ENCODE results near the gene NLRC5. TPM values are rescaled to one million over a fixed set of nuclear protein-coding genes. Genes with fewer than 3 reads are reported as not detected.

The NLRC5 gene
- total RNA-seq, 2 experiments from 2014 or later: 199 to 305 TPM

GRCh38 chr16:57091975-57092785 lies 102.8 kb downstream of the NLRC5 start, which contains the start of gene CPNE2:
Gene CPNE2 (plus strand): TSS chr16:57092583. CDS start chr16:57110743, 18,160 bp downstream.
- Histone ChIP-seq H3K27ac (ENCODE audit: low read depth, low read length, poor library complexity, severe bottlenecking) (peak within 1 kb of the TSS; percentile 19), H3K4me3 (ENCODE audit: low read depth, low read length, poor library complexity, severe bottlenecking) (peak within 1 kb of the TSS; percentile 76)
- TF ChIP-seq EZH2phosphoT487 (IDR thresholded peaks at IDR 0.05; ENCODE audit: borderline replicate concordance, low read depth, low read length): no peak
- TF ChIP-seq CTCF (conservative IDR thresholded peaks at IDR 0.05; ENCODE audit: low read length): no peak

GRCh38 chr16:57092786-57093411 lies 103.5 kb downstream of the NLRC5 start:
- peak overlapping the region; percentile 76 for H3K4me3 ChIP-seq (ENCODE audit: low read depth, low read length, poor library complexity, severe bottlenecking)
- no TSS peak for BruUV-seq (replicated peaks)
- H2AFZ ChIP-seq (ENCODE audit: low read length): peak overlapping the region; percentile 43; the same call in 1 of the 2 replicates
- no peaks in the 10 kb centered on the region for H3K79me2 ChIP-seq (ENCODE audit: insufficient read depth, low read depth, low read length)
- CTCF ChIA-PET (ENCODE audit: unreplicated experiment): interaction anchor here (0.6 to 1.0 kb wide), 4 partner anchors 9 to 289 kb away, joined by 3 to 20 read pairs (median 5); no protein-coding TSS in a partner anchor
- no peak for TF ChIP-seq EZH2phosphoT487 (IDR thresholded peaks at IDR 0.05; ENCODE audit: borderline replicate concordance, low read depth, low read length)
- peak; percentile 77 for TF ChIP-seq CTCF (conservative IDR thresholded peaks at IDR 0.05; ENCODE audit: low read length)
- H3K4me2 ChIP-seq (ENCODE audit: low read length): peak overlapping the region; percentile 66
- no peak overlapping the region for H3K27ac ChIP-seq (ENCODE audit: low read depth, low read length, poor library complexity, severe bottlenecking)
- H3K4me1 ChIP-seq (ENCODE audit: insufficient read depth, low read length, poor library complexity, severe bottlenecking): peaks cover 60% of the 10 kb centered on the region
- H3K9me3 ChIP-seq (ENCODE audit: low read length): no peaks in the 10 kb centered on the region
- no peaks in the 10 kb centered on the region for H4K20me1 ChIP-seq (ENCODE audit: insufficient read depth, low read length)
- intact Hi-C loops (cut with micrococcal nuclease; ENCODE audit: unreplicated experiment): loop anchor here (2.0 kb wide), 1 partner anchor 76 kb away; no protein-coding TSS in a partner anchor
- POLR2A ChIA-PET: interaction anchor here (0.5 to 1.5 kb wide), 6 partner anchors 10 to 209 kb away, joined by 3 to 9 read pairs (median 4); no protein-coding TSS in a partner anchor
- H3K9me2 ChIP-seq (ENCODE audit: insufficient read depth, low read length): no peaks in the 10 kb centered on the region
- H3K36me3 ChIP-seq (ENCODE audit: insufficient read depth, low read length): no peaks in the 10 kb centered on the region
- peak; percentile 66 for DNase-seq (ENCODE audit: low spot score)

More at GRCh38 chr16:57091975-57092785, 102.8 kb downstream of the NLRC5 start, which contains the start of gene CPNE2:
- intact Hi-C loops (cut with micrococcal nuclease; ENCODE audit: unreplicated experiment): loop anchor here (2.0 kb wide), 1 partner anchor 77 kb away; no protein-coding TSS in a partner anchor
- Histone ChIP-seq H3K79me2 (ENCODE audit: insufficient read depth, low read depth, low read length) (no peaks in the 10 kb centered on the region), H2AFZ (ENCODE audit: low read length) (peak within 1 kb of the TSS; percentile 74), H3K9me2 (ENCODE audit: insufficient read depth, low read length) (no peaks in the 10 kb centered on the region), H3K9me3 (ENCODE audit: low read length) (no peaks in the 10 kb centered on the region), H3K4me2 (ENCODE audit: low read length) (peak within 1 kb of the TSS; percentile 77), H3K4me1 (ENCODE audit: insufficient read depth, low read length, poor library complexity, severe bottlenecking) (peaks cover 60% of the 10 kb centered on the region), H4K20me1 (ENCODE audit: insufficient read depth, low read length) (no peaks in the 10 kb centered on the region), H3K36me3 (ENCODE audit: insufficient read depth, low read length) (no peaks in the 10 kb centered on the region)
- peak; percentile 56 for DNase-seq (ENCODE audit: low spot score)
- POLR2A ChIA-PET: interaction anchor here (0.5 to 1.5 kb wide), 5 partner anchors 44 to 167 kb away, joined by 3 to 9 read pairs (median 4); no protein-coding TSS in a partner anchor
- BruUV-seq (replicated peaks): no TSS peak
- CTCF ChIA-PET (ENCODE audit: unreplicated experiment): interaction anchor here (0.9 to 1.0 kb wide), 2 partner anchors 9 to 51 kb away, joined by 3 read pairs; no protein-coding TSS in a partner anchor
